HG03378 (cell line): ENCODE measurements around the gene CCRL2.
"Not testable (repeated sequence)": the region's sequence is repeated elsewhere in the genome, so short reads cannot be mapped to it uniquely, and the experiment has no call there.

Experiments
- ATAC-seq: cut with Tn5 transposase; IDR thresholded peaks from one replicate; pipeline ENCODE4 v1.9.1; 2021; ENCODE audit warnings: mild to moderate bottlenecking, moderate library complexity; ENCODE audit not compliant: unreplicated experiment

The CCRL2 gene

DNA sequence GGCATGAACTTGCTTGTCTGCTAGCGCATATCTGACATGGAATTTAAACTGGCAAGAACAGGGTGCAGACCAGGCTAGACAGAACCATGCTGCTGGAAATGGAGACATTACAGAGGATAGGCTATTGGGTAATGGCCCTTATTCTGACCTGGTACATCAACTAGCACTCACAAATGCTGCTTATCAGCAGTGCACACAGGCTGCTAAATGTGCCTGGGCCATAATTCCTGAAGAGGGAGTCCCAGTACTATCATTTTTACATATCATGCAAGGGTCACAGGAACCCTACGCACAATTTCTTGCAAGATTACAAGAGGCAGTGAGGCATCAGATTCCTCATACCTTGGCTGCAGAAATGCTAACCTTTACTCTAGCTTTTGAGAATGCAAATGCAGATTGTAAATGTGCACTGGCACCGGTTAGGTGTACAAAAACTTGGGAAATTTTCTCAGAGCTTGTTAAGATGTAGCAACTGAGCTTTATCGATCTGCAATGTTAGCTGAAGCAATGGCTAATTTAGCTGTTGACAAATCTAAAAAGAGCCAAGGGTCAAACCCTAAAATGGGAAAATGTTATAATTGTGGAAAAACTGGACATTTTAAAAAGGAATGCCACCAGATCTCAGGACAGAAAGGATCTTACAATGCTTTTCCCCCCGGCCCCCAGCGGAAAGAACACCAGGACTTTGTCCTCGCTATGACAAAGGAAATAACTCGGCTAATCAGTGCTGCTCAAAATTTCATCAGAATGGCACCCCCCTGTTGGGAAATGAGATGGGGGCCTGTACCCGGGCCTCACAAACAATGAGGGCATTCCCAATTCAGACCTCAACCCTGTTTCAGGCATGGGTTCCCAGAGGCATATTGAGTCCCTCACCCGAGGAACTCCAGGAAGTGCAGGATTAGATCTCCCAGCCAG is 21.1 kb downstream of the CCRL2 start:
- no peak for ATAC-seq

DNA sequence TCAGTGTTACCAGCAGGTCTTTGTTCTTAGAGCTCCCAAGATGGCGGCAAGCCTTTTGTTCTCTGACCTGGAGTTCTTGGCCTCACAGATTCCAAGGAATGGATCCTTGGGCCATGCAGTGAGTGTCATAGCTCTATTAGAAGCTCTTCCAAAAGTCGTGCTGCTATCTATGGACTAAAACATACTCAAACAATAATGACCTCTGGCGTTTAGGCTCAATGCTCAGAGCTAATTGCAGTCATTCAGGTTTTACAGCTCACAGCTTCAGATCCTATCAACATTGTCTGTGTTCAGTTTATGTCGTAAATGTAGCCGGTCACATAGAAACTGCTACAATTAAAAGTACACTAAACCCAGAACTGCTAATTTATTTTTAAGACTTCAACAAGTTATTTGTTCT is 22.2 kb downstream of the CCRL2 start:
- no peak for ATAC-seq

GRCh38 chr3:46429671-46430070 is 22.6 kb downstream of the CCRL2 start:
- ATAC-seq: no peak

GRCh38 chr3:46430879-46431278 is 23.8 kb downstream of the CCRL2 start:
- not testable (repeated sequence) for ATAC-seq

GRCh38 chr3:46431905-46432304 is 24.8 kb downstream of the CCRL2 start:
- not testable (repeated sequence) for ATAC-seq

DNA sequence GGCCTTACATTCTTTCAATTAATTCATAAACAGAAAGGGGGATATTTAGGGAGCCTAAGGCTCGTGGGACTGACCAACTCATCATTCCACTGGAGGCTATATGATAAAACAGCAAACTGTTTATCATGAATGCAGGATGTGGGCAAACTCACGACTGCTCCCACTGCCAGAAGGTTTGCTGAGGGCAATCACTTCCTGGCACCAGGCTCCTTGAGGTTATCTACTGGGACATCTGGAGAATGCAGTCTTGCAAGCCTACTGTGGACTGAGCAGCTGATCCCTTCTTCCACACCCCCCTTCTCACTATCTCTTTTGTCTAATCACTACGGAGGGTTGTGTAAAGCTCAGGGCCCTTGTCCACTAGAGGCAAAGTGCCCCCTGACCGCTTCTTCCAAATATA is 26.1 kb downstream of the CCRL2 start:
- not testable (repeated sequence) for ATAC-seq

DNA sequence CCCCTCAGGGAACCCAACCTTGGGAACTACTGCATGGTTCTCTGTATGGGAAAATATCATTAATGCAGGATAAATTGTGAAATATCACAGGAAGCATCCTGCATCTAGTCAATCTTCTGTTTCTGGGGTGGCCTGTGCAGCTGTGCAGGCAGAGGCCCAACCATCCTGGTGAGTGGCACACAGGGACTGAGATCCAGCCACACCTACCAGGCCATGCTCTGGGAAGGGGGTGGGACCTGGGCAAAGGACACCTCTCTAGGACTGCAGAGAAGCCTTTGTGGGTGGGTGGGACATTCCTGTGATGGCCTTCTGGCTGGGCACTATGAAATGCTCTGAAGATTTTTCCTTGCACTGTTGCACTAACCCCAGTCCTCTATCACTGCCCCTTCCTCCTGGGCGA is 26.8 kb downstream of the CCRL2 start:
- ATAC-seq: no peak

- no peak for ATAC-seq
Observed at GRCh38 chr3:46435081-46435726, 28.1 kb downstream of the CCRL2 start.

- no peak for ATAC-seq
Observed at GRCh38 chr3:46438831-46439230, 31.8 kb downstream of the CCRL2 start.

- ATAC-seq: peak; percentile 67
Observed at GRCh38 chr3:46440531-46441294, 33.7 kb downstream of the CCRL2 start.

GRCh38 chr3:46442576-46443530 is 35.8 kb downstream of the CCRL2 start:
- no peak for ATAC-seq

GRCh38 chr3:46447228-46447985 is 40.3 kb downstream of the CCRL2 start:
- no peak for ATAC-seq

DNA sequence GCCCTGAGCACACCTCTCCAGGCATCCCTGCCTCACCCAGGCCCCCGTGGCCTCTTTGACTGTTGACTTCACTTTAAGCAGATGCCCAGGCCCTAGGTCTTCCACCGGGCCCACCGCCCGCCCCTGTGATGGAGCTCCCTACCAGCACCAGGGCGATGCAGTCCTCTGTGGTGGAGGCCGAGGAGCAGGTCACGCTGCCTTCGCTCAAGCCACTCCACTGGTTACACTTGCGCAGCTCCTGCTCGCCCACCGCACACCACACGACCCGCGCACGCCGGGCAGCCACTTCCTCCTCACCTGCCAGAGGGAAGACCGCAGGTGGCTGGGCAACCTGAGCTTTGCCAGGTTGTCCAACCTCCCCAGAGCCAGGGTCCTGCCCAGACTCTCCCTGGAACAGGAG is 41.7 kb downstream of the CCRL2 start:
- ATAC-seq: no peak

DNA sequence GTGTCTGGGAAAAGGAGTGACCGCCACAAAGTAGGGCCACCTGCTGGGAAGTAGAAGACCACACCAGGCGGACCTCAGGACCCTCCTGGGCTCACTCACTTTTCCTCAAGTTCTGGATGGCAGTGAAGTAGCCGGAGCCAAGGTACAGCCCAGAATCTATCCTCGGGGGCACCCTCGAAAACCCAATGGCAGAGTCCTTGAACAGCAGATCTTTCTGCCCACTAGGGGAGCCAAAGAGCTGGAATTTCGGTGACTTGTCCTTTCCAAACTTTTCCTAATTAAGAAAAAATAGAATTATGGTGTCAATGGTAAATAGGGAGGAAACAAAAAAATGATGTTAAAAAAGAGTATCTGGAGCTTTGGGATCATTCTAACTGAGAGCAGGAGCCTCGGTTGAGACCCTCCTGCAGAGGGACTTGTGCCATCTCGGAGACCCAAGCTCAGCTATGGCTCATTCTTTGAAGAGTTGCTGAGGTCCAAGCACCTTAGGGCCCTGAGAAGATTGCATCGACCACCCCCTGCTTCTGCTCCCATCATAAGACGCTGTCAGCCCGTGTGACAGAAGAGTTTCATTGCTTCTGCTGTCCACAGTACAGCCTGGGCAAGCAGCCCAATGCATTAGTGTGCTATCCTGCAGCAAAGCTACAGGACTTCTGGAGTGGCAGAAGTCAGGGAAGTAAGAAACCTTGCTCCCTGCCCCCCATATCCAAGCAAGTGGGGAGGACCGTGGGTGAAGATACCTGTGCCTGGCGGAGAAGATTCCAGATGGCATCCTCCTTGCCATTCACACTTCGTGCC is 42.9 kb downstream of the CCRL2 start:
- ATAC-seq: no peak

GRCh38 chr3:46453526-46454208 is 46.6 kb downstream of the CCRL2 start:
- ATAC-seq: no peak

DNA sequence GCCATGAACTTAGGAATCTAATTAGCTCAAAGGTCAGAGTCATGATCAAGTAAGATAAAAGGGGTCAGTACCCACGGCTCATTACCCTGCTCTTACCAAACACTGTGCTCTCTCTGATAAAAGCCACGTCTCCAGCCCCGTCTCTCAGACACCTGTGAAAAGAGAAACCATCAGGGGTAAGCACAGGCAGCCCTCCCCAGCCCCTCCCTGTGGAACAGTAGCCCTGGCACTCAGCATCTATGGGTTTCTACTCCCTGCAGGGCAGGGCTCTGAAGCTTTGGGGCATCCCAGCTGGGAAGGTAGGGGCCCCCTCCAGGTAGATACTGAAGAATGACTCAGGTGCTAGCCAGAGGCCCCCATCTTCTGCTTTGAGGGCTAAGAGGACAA is 47.1 kb downstream of the CCRL2 start:
- ATAC-seq: no peak

GRCh38 chr3:46454606-46455005 is 47.5 kb downstream of the CCRL2 start:
- no peak for ATAC-seq
